DMS79 (cell line): ENCODE measurements around the gene ANKRD22.
A peak's percentile ranks its signal among the peaks of the same experiment; 100 is the strongest.
"Not testable (repeated sequence)": the region's sequence is repeated elsewhere in the genome, so short reads cannot be mapped to it uniquely, and the experiment has no call there.

Experiments used
- DNase-seq: peaks from one replicate; lab custom pipeline; 2025; lab: John Stamatoyannopoulos, UW

ANKRD22 gene

DNA sequence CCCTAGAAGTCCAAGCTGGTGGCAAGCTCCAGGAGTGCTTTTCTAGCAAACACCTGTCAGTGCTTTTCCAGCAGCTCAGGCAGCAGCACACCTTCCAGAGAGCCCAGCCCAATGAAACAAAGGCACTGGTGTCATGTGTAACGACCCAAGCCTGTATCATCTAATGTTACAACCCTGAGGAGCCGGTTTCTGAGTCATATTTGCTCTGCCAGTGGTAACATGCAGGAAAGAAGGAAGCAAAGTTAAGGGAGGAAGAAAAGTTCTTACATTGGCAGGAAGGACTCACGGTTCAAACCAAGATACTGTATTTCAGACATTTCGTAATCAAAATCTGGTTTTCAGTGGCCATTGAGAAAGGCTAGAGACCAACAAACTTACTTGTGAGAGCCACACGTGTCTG lies at the start of gene ANKRD22:
Gene ANKRD22 (minus strand): TSS at position 139 of the 400 bp plus-strand sequence. CDS start 237 bp downstream, outside the sequence.
- no peak for DNase-seq

GRCh38 chr10:88899886-88900285 lies 48.2 kb upstream of the ANKRD22 start:
- no peak for DNase-seq

- DNase-seq: no peak
Measured at GRCh38 chr10:88898727-88899126, 47.1 kb upstream of the ANKRD22 start.

GRCh38 chr10:88896994-88897853 lies 45.6 kb upstream of the ANKRD22 start:
- DNase-seq: peak; percentile 72

GRCh38 chr10:88896372-88896993 lies 44.8 kb upstream of the ANKRD22 start:
- DNase-seq: no peak

GRCh38 chr10:88895250-88895649 lies 43.6 kb upstream of the ANKRD22 start:
- no peak for DNase-seq

DNA sequence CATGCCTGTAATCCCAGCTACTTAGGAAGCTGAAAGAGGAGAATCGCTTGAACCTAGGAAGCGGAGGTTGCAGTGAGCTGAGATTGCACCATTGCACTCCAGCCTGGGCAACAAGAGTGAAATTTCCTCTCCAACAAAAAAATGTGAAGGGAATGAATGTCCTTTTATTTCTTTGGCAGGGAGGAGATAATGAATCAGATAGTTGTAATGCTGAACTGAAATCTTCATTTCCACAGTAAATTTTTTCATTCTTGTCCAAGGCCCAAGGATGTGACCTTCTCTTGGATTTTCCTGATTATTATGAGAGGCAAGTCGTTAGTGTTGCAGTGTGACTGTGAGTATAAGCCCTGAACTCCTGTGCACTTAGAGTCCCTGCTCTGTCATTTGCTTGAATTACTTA lies 42.0 kb upstream of the ANKRD22 start:
- DNase-seq: no peak

- DNase-seq: no peak
Measured at GRCh38 chr10:88892222-88892967, 40.8 kb upstream of the ANKRD22 start.

GRCh38 chr10:88890681-88891381 lies 39.2 kb upstream of the ANKRD22 start:
- DNase-seq: no peak

DNA sequence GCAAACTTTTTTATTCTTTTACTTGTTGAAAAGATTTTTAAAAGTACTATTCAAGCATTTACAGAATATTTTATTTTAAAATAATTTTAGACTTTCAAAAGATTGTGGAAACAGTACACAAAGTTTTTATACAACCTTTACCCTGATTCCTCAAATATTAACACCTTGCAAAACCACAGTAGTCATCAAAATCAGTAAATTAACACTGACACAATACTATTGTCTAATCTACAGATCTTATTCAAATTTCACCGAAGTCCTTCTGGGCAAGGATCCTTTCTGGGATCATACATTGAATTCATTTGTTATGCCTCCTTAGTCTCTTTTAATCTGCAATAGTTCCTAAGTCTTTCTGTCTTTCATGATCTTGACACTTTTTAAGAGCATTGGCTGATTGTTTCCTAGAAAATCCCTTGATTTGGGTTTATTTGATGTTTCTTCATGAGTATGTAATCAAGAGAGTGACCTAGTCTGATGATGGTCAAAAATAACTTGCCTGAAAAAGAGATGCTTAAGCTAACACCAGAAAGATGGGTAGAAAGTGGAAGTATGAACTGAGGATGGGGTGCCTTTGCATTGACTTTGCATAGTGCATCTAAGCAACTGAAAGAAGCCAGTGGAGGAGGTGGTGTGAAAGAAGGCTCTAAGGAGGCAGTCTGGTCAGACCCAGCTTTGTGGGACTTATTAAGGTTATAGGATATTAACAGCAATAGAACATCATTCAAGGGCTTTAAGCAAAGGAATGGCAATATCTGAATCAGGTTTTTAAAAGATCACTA lies 38.1 kb upstream of the ANKRD22 start:
- DNase-seq: no peak

DNA sequence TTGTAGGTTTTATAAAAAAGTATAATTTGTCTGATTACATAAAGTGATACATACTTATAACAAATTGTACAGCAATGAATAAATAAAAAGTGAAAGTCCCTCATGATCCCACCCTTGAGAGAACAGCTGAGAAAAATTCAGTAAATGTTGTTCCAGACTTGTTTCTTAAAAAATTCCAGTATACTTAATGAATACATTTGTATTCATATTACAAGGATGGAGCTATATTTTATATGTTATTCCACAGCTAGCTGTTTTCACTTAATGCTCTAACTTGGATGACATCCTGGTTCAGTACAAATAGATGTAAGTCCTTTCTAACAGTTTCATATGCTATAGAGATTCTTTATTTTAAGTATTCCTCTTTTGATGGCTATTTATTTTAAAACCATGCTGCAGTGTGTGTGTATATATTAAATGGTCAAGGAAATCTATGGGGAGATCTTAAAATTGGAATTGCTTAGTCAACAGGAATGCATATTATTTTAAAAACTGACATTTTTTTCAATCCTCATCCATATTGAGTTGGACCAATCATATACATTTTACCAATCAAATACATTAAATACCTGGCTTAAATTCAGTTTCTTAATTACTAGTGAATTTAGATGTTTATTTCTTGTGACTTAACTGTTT lies 37.3 kb upstream of the ANKRD22 start:
- no peak for DNase-seq

DNA sequence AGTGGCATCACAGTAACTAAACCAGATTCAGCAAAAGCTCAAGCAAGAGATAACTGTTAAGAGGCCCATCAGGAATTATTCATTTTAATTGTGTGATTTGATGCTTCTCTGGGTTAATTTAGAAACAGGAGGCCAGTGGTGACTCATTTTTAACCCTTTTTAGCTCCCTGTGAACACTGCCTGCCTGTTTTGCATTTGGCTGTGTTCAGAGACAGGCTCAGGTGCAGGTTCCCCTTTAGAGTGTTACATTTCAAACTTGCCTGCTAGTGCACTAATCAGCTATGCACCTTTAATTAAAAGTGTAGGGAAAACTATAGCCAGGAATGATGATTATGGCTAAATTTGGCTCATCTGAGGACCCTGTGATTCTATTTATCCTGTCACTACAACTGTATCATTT lies 34.9 kb upstream of the ANKRD22 start:
- DNase-seq: no peak

DNA sequence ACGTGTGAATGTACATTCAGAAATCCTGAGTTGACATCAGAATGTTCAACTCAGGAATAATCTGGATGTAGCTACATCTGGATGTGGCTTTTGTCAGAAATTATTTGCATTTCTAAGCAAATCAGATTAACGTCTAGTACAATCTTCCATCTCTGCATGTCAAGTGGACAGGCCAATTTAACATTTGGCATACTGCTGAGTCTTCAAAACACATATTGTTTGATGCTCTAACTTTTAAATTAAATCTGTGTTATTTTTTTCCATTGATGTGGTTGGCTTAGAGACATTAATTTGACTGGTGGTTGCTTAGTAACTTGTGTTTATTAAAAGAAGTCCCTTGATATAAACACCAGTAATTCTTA lies 31.8 kb upstream of the ANKRD22 start:
- no peak for DNase-seq

GRCh38 chr10:88882646-88883447 lies 31.2 kb upstream of the ANKRD22 start:
- DNase-seq: not testable (repeated sequence)

GRCh38 chr10:88881922-88882645 lies 30.4 kb upstream of the ANKRD22 start:
- DNase-seq: no peak

GRCh38 chr10:88881320-88881719 lies 29.7 kb upstream of the ANKRD22 start:
- DNase-seq: no peak

GRCh38 chr10:88880282-88881076 lies 28.8 kb upstream of the ANKRD22 start:
- DNase-seq: peak; percentile 27

DNA sequence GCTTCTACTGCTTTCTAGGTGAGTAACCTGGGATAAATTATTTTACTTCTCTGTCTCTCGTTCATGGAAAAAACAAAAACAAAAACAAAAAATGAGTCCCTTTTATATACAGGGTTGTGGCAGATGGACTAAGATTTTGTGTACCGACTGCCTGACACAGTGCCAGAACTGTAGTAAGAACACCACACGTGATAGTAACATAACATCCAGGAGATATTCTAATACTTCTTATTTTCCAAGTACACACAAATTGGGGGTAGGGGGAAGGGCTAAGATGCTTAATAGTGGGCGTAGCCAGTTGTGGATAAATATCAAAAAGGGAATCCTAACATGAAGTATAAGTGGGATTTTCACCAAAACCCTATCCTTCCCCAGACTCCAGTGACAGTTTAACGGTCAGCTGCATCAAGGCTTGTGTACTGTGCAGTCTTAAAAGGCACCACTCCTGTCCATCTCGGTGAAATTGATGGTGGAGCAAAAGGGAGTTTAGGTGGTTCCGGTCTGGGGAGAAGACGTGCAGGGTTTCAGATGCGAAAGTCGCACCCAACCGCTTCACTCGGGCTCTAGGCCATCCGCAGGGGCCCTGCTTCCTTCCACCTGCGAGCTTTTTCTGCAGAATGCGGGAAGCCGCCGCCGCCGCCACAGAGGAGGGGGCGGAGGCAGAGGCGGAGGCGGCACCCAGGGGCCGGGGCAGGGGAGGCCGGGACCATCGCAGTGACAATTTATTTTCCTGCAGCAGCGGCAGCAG lies 28.1 kb upstream of the ANKRD22 start, which contains the start of gene STAMBPL1:
Gene STAMBPL1 (plus strand): TSS at position 712 of the 748 bp plus-strand sequence. CDS start 21,464 bp downstream, outside the sequence.
- no peak for DNase-seq
